Subcutaneous abdominal adipose tissue (tissue), 5 donors: ENCODE results near the gene PCSK6.

Source experiments
- H3K27ac ChIP-seq: one replicate; pipeline ENCODE4 v1.7.0; 2013; ENCODE audit warnings: low read depth, mild to moderate bottlenecking, inconsistent platforms, low read length, moderate library complexity
- H3K27me3 ChIP-seq, 5 donors: one replicate each; pipeline ENCODE4 v1.7.0; 2013; ENCODE audit warnings: low read length in 5 of 5, inconsistent platforms in 1 of 5; ENCODE audit not compliant: control insufficient read depth in 5 of 5, insufficient read depth in 4 of 5
- H3K36me3 ChIP-seq, 5 donors: one replicate each; pipeline ENCODE4 v1.7.0; 2013; ENCODE audit warnings: low read length in 5 of 5; ENCODE audit not compliant: control insufficient read depth in 5 of 5, insufficient read depth in 5 of 5
- H3K4me1 ChIP-seq, 5 donors: one replicate each; pipeline ENCODE4 v1.7.0; 2013; ENCODE audit warnings: low read length in 5 of 5, mild to moderate bottlenecking in 3 of 5, moderate library complexity in 1 of 5; ENCODE audit not compliant: control insufficient read depth in 5 of 5, insufficient read depth in 5 of 5
- H3K4me3 ChIP-seq, 5 donors: one replicate each; pipeline ENCODE4 v1.7.0; 2013; ENCODE audit warnings: low read length in 5 of 5, low read depth in 1 of 5
- H3K9ac ChIP-seq, 5 donors: one replicate each; pipeline ENCODE4 v1.7.0; 2013; ENCODE audit warnings: low read length in 5 of 5, mild to moderate bottlenecking in 4 of 5, moderate library complexity in 3 of 5
- H3K9me3 ChIP-seq, 5 donors: one replicate each; pipeline ENCODE4 v1.7.0; 2013; ENCODE audit warnings: low read length in 5 of 5; ENCODE audit not compliant: control insufficient read depth in 5 of 5
- donor health status: healthy.
- donor health status: healthy.
- donor health status: healthy.
- donor health status: healthy.
- donor health status: healthy.

PCSK6 gene

DNA sequence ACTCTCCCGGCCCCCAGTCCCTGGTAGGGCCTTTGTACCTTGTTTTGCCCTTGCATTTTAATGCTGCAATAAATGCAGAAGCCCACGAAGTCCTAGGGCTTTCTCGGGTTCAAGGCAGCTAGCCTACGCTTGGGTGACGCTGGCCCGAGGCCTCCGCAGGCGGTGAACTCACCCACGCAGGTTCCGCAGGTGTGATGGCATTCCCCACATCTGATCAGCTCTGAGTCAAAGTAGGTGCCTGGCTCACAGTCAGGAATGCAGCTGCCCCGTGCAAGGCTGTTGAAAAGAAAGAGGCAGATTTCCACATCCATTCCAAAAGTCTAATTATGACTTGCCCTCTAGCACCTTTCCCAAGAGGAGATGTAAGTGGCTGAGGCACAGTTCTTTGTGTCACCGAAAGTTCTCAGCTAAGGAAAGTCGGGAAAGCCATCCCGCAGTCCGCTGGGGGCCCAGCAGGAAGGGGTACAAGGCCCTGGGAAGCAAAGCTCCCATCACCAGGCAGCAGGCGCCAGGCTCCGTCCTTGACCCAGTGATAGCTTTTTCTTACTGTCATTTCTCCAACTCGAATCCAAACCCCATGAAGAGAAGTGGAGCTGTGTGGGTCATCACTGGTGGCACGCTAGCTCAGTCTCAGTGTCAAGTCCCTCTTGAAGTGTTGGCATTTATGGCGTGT, 171.2 kb downstream of the PCSK6 start:
- no peaks in the 10 kb centered on the region for H3K9me3 ChIP-seq
- H3K4me3 ChIP-seq: no peak overlapping the region
- no peaks in the 10 kb centered on the region for H3K36me3 ChIP-seq
- no peak overlapping the region for H3K27ac ChIP-seq
- peaks cover 0 to 6% (median 2%) of the 10 kb centered on the region in 5 donors for H3K27me3 ChIP-seq
- peaks cover 0 to 3% (median 1%) of the 10 kb centered on the region in 5 donors for H3K4me1 ChIP-seq
- H3K9ac ChIP-seq: no peak overlapping the region

DNA sequence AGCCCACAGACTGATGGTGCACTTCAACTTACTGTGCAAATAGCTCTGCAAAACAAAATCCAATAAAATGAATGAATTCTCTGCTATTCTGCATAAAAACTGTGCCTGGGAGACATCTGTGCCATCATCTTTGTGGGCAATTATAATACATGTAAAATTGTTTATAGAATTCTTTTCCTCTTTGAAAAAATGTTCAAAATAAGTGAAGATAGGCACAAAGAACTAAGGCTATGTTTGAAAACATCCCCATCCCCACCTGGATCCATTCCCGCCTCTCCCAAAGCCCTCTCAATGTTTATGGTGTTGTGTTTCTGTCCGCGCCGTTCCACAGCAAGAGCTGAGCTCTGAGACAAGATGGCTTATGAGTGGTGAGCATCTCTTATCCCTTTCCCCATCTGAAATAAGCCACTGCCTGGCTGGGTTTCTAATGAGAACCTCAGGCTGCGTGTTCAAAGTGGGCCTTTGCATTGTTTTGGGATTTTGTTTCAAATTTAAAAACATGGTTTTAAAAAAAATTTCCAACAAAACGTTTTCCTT, 172.1 kb downstream of the PCSK6 start:
- H3K36me3 ChIP-seq: no peaks in the 10 kb centered on the region
- H3K27me3 ChIP-seq: peaks cover 0 to 3% (median 2%) of the 10 kb centered on the region in 5 donors
- H3K27ac ChIP-seq: no peak overlapping the region
- no peak overlapping the region for H3K9ac ChIP-seq
- peaks cover 0 to 8% (median 5%) of the 10 kb centered on the region in 5 donors for H3K4me1 ChIP-seq
- H3K4me3 ChIP-seq: no peak overlapping the region
- H3K9me3 ChIP-seq: no peaks in the 10 kb centered on the region

DNA sequence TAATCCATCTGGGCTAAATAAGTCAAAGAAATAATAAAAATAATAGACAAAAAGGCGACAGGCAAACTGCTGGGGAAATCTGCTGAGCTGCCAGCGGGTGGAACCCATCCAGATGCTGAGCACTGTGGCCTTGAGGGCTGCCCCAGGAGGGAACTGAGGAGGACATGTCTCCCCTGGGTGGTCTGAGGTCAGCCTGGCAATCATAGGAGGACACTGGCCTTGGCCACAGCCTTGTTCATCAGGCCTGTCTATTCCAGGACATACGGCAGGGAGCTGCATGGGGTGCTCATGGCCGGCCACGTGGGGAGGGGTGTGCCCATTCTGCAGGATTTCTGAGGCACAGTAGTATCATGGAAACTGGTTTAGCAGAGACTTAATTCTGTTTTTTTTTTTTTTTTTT, 173.0 kb downstream of the PCSK6 start:
- no peak overlapping the region for H3K4me3 ChIP-seq
- H3K27me3 ChIP-seq: peaks cover 0 to 3% (median 2%) of the 10 kb centered on the region in 5 donors
- H3K9ac ChIP-seq: no peak overlapping the region
- H3K27ac ChIP-seq: no peak overlapping the region
- H3K36me3 ChIP-seq: no peaks in the 10 kb centered on the region
- H3K4me1 ChIP-seq: peaks cover 0 to 8% (median 5%) of the 10 kb centered on the region in 5 donors
- no peaks in the 10 kb centered on the region for H3K9me3 ChIP-seq

DNA sequence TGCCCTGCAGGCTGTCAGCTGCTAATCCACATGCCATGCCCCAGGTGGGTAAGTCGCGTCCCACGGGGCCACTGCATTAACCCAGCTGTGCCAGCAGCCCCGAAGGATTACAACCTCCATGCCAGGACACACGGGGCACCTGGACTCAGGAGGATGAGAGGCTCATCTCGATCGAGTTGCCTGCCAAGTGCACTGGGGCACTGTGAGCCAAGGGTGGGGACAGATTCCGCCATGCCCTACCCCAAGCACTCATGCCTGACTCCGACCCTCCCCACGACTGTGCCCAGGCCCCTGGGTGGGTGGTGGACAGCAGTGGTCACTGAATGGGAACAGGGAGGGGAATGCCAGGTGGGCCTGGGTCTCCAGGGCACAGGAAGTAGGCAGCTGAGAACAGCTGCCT, 173.8 kb downstream of the PCSK6 start:
- no peak overlapping the region for H3K9ac ChIP-seq
- H3K36me3 ChIP-seq: no peaks in the 10 kb centered on the region
- no peak overlapping the region for H3K27ac ChIP-seq
- no peak overlapping the region for H3K4me3 ChIP-seq
- H3K27me3 ChIP-seq: peaks cover 0 to 3% (median 2%) of the 10 kb centered on the region in 5 donors
- H3K9me3 ChIP-seq: no peaks in the 10 kb centered on the region
- peaks cover 0 to 8% (median 5%) of the 10 kb centered on the region in 5 donors for H3K4me1 ChIP-seq

DNA sequence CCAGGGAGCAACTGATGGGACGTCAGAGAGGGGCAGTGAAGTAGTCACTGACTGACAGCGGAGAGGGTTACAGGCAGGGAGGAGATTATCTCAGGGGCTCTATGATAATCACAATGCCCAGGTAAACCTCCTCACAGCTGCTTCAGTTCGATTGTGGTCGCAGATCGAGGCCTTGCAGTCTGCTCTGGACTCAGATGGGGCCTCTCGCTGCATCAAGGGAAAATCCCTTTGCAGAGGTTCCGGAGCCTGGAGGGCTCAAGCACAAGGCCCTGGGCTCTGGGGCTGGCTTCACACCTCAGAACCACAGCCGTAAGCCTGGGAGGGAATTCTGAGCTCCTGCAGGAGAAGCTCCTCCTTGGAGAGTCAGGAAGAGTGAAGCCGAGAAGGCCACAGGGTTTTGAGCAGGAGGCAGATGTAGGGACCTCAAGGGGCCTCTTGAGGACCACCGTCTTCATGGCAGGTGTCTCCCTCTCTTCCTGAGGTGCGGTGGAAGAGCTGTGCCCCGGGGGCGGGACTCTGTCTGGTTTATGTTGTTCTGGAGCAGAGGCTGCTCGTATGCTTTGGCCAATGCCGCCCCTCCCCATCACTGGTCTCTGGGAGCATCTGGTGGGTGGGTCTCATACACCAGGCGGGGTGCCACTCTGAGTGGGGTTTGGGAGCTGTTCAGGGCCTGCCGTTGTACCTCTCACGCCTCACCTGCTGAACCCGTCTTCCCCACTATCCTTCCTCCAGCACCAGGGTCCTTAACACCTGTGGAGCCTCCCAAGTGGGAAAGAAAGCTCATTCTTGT, 175.0 kb downstream of the PCSK6 start:
- H3K4me1 ChIP-seq: peaks cover 0 to 8% (median 5%) of the 10 kb centered on the region in 5 donors
- H3K27ac ChIP-seq: no peak overlapping the region
- peaks cover 0 to 4% (median under 1%) of the 10 kb centered on the region in 5 donors for H3K27me3 ChIP-seq
- no peak overlapping the region for H3K4me3 ChIP-seq
- H3K36me3 ChIP-seq: no peaks in the 10 kb centered on the region
- no peaks in the 10 kb centered on the region for H3K9me3 ChIP-seq
- H3K9ac ChIP-seq: no peak overlapping the region

DNA sequence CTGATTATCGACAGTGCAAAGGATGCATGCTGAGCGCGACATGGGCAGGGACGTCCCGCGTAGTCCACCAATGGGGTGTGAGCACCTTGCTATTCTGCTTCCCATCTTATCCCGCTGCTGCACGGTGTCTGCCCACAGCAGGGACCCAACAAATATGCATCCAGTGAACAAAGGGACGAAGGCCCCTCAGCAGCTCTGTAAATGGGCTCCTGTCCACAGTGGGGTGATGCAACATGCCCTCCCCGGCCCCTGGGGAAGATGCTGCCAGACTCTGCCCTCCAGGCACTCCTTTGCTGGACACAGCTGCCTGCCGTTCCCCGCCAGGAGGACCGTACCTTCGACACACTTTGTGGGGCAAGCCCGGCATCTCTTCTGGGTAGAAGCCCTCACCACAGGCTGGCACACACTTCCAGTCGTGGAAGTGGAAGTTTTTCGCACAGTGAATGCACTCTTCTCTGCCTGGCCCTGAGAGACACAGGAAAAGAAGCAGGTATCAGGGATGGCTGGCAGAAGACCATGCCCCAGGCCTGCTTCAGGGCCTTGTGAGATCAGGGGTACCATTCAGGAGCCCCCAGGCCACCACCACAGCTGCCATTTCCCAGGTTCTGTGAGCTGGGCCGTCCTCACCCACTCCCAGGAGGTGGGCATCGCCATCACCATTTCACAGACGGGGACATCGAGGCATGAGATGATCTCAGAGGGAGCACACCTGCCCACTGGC, 176.3 kb downstream of the PCSK6 start:
- no peaks in the 10 kb centered on the region for H3K36me3 ChIP-seq
- no peaks in the 10 kb centered on the region for H3K9me3 ChIP-seq
- peaks cover 0 to 8% (median 5%) of the 10 kb centered on the region in 5 donors for H3K4me1 ChIP-seq
- H3K4me3 ChIP-seq: no peak overlapping the region
- H3K9ac ChIP-seq: no peak overlapping the region
- peaks cover 0 to 5% (median 0%) of the 10 kb centered on the region in 5 donors for H3K27me3 ChIP-seq
- H3K27ac ChIP-seq: no peak overlapping the region

DNA sequence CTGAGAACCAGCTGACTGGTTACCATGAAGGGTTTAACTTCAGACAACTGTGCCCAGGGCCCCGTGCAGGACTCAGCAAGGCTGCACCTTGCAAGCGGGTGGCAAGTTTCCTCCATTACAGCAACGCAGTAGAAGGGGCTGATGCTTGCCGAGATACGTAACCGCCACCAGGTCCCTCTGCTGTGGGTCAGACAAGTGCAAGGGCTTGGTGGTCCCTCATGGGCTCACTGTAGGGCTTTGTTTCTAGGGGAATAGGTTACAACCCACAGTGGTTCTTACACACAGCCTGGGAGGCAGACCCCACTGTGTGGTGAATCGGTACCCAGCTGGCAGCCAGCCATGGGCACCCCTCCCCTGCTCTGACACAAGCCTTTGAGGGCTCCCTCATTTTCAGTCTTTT, 179.0 kb downstream of the PCSK6 start:
- Histone ChIP-seq H3K27ac (no peak overlapping the region), H3K4me1 (peaks cover 0 to 8% (median 5%) of the 10 kb centered on the region in 5 donors), H3K4me3 (no peak overlapping the region), H3K9ac (no peak overlapping the region), H3K27me3 (peaks cover 6 to 22% (median 18%) of the 10 kb centered on the region in 5 donors), H3K36me3 (no peaks in the 10 kb centered on the region), H3K9me3 (no peaks in the 10 kb centered on the region)

DNA sequence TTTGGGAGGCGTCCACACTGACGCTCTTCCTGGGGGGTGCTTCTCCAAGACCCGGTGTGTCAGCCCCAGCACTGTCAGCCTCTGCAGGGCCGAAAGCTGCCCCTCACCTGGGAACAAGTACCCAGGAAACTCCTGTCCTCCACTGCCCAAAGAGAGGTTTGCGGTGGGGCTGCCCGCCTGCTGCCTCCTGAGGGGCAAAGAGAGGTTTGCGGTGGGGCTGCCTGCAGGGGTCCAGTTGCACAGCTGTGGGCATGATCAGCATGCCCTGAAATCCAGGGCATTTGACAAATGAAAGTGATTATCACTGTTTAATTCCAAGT, 179.4 kb downstream of the PCSK6 start:
- H3K36me3 ChIP-seq: no peaks in the 10 kb centered on the region
- no peak overlapping the region for H3K9ac ChIP-seq
- H3K4me3 ChIP-seq: no peak overlapping the region
- H3K27me3 ChIP-seq: peaks cover 6 to 22% (median 18%) of the 10 kb centered on the region in 5 donors
- H3K4me1 ChIP-seq: peaks cover 0 to 8% (median 5%) of the 10 kb centered on the region in 5 donors
- H3K27ac ChIP-seq: no peak overlapping the region
- H3K9me3 ChIP-seq: no peaks in the 10 kb centered on the region

DNA sequence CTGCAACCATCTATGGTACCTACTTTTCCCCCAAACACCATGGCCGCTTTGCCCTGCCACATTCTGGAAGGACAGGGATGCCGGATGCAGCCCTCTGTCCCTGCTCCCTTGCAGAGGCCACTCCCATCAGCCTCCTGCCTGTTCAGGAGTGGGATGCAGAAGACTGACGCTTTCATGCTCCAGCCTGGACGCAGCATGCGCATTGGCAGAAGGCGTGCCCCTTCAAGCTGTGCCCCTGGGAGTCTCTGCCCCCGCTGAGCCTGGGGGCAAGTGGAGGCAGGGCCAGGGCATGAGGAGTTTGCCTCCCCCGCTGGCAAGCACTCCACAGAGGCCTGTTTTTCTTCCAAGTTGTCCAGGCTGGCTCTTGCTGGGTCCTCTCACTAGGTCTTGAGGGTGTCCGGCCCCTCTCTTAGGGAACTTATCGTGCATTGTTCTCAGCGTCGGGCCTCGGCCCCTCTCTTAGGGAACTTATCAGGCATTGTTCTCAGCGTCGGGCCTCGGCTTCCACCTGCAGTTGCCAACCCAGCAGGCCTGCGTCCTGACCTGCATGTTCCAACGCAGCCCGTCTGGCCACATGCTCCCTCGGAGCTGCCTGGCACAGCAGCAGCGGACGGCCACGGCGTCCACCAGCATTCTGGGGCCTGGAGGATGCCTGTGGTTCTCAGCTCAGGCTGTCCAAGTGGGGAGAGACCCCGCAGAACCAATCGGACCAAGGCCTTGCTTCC, 179.9 kb downstream of the PCSK6 start:
- Histone ChIP-seq H3K4me1 (peaks cover 0 to 8% (median 5%) of the 10 kb centered on the region in 5 donors), H3K9ac (no peak overlapping the region), H3K27me3 (peaks cover 6 to 26% (median 18%) of the 10 kb centered on the region in 5 donors), H3K9me3 (no peaks in the 10 kb centered on the region), H3K36me3 (no peaks in the 10 kb centered on the region), H3K4me3 (no peak overlapping the region), H3K27ac (no peak overlapping the region)
